Loucy (cell line): ENCODE measurements around the gene KCNN3.

ENCODE experiments used
- H2AFZ ChIP-seq: fragments of 200-600 bp; sonication (generic); 2 replicates; pipeline ENCODE4 v1.6.0; 2016; ENCODE audit warnings: antibody characterized with exemption, mild to moderate bottlenecking, low read length, moderate library complexity
- H3F3A ChIP-seq: fragments of 200-600 bp; 2 replicates; pipeline ENCODE4 v1.6.0; 2016; ENCODE audit warnings: antibody characterized with exemption, low read depth, mild to moderate bottlenecking
- H3K27me3 ChIP-seq: fragments of 200-600 bp; sonication (generic); 2 replicates; pipeline ENCODE4 v1.6.1; 2014; ENCODE audit warnings: low read length, mild to moderate bottlenecking; ENCODE audit not compliant: insufficient read depth, poor library complexity, severe bottlenecking
- H3K36me3 ChIP-seq: fragments of 200-600 bp; sonication (generic); 2 replicates; pipeline ENCODE4 v1.6.1; 2016; ENCODE audit warnings: low read length; ENCODE audit not compliant: insufficient read depth
- H3K4me1 ChIP-seq: fragments of 200-600 bp; sonication (generic); 2 replicates; pipeline ENCODE4 v1.5.1; 2014; ENCODE audit warnings: low read length, mild to moderate bottlenecking; ENCODE audit not compliant: insufficient read depth, poor library complexity, severe bottlenecking
- H3K4me2 ChIP-seq: fragments of 200-600 bp; sonication (generic); 2 replicates; pipeline ENCODE4 v1.6.0; 2014; ENCODE audit warnings: antibody characterized with exemption, low read length, low read depth, mild to moderate bottlenecking; ENCODE audit not compliant: poor library complexity, severe bottlenecking
- H3K4me3 ChIP-seq: fragments of 200-600 bp; sonication (generic); 2 replicates; pipeline ENCODE4 v1.5.1; 2014; ENCODE audit warnings: low read length, mild to moderate bottlenecking, mixed read lengths; ENCODE audit not compliant: poor library complexity, severe bottlenecking
- H3K79me2 ChIP-seq: fragments of 200-600 bp; sonication (generic); 2 replicates; pipeline ENCODE4 v1.6.1; 2014; ENCODE audit warnings: low read length; ENCODE audit not compliant: insufficient read depth
- H3K9ac ChIP-seq: fragments of 200-600 bp; sonication (generic); 2 replicates; pipeline ENCODE4 v1.6.0; 2014; ENCODE audit warnings: mild to moderate bottlenecking, low read depth, low read length, moderate library complexity; ENCODE audit not compliant: poor library complexity, severe bottlenecking
- H3K9me2 ChIP-seq: fragments of 200-600 bp; sonication (generic); replicated peaks from 2 replicates; pipeline ENCODE4 v1.6.1; 2016; ENCODE audit warnings: low read depth, low read length, mixed read lengths
- H3K9me3 ChIP-seq: fragments of 200-600 bp; sonication (generic); 2 replicates; pipeline ENCODE4 v1.6.1; 2014; ENCODE audit warnings: mild to moderate bottlenecking, antibody characterized with exemption, low read length, low read depth; ENCODE audit not compliant: insufficient read depth
- H4K20me1 ChIP-seq: fragments of 200-600 bp; sonication (generic); 2 replicates; pipeline ENCODE4 v1.6.0; 2014; ENCODE audit warnings: antibody characterized with exemption, low read length, mild to moderate bottlenecking; ENCODE audit not compliant: insufficient read depth, poor library complexity, severe bottlenecking
- EZH2phosphoT487 ChIP-seq: fragments of 200-600 bp; IDR thresholded peaks from 2 replicates; pipeline ENCODE4 v1.6.1; 2018; ENCODE audit warnings: antibody characterized with exemption, mild to moderate bottlenecking, moderate library complexity, borderline replicate concordance
- TF ChIP-seq, protein P1 (sequence below): fragments of 200-600 bp; sonication (generic); conservative IDR thresholded peaks from 2 replicates; pipeline ENCODE4 v1.5.1; 2014; ENCODE audit warnings: mild to moderate bottlenecking, antibody characterized with exemption, low read length

The KCNN3 gene

GRCh38 chr1:154730986-154731489 is 139.0 kb downstream of the KCNN3 start:
- H3K9ac ChIP-seq = no peak overlapping the region
- no peak overlapping the region for H3K4me2 ChIP-seq
- no peaks in the 10 kb centered on the region for H3K9me2 ChIP-seq
- H3K4me1 ChIP-seq = peaks cover 12% of the 10 kb centered on the region
- H2AFZ ChIP-seq = no peak overlapping the region
- no peaks in the 10 kb centered on the region for H3K36me3 ChIP-seq
- H4K20me1 ChIP-seq = no peaks in the 10 kb centered on the region
- TF ChIP-seq, protein P1, sequence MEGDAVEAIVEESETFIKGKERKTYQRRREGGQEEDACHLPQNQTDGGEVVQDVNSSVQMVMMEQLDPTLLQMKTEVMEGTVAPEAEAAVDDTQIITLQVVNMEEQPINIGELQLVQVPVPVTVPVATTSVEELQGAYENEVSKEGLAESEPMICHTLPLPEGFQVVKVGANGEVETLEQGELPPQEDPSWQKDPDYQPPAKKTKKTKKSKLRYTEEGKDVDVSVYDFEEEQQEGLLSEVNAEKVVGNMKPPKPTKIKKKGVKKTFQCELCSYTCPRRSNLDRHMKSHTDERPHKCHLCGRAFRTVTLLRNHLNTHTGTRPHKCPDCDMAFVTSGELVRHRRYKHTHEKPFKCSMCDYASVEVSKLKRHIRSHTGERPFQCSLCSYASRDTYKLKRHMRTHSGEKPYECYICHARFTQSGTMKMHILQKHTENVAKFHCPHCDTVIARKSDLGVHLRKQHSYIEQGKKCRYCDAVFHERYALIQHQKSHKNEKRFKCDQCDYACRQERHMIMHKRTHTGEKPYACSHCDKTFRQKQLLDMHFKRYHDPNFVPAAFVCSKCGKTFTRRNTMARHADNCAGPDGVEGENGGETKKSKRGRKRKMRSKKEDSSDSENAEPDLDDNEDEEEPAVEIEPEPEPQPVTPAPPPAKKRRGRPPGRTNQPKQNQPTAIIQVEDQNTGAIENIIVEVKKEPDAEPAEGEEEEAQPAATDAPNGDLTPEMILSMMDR = no peak
- TF ChIP-seq EZH2phosphoT487 = no peak
- H3K4me3 ChIP-seq = no peak overlapping the region
- H3K27me3 ChIP-seq = no peaks in the 10 kb centered on the region
- no peaks in the 10 kb centered on the region for H3F3A ChIP-seq
- H3K9me3 ChIP-seq = no peaks in the 10 kb centered on the region
- no peaks in the 10 kb centered on the region for H3K79me2 ChIP-seq

DNA sequence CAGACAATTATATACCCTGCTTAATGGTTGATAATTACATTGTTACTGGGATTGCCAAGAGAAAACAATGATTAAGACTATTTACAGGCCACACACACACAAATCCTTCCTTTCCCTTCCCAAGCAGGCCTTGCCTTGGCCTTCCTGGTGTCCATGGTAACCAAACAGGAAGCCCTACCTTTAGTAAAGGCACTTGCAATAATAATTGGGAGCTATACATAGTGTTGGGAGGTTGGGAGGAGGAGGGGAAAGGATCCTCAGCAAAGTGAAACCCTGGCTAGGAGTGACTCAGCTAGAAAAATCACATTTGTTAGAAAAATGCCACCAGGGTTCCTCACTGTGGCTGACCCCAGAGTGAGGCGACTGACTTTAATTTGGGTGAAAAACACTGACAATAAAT is 139.8 kb downstream of the KCNN3 start:
- H3K36me3 ChIP-seq = no peaks in the 10 kb centered on the region
- no peak overlapping the region for H3K4me2 ChIP-seq
- no peak overlapping the region for H3K9ac ChIP-seq

DNA sequence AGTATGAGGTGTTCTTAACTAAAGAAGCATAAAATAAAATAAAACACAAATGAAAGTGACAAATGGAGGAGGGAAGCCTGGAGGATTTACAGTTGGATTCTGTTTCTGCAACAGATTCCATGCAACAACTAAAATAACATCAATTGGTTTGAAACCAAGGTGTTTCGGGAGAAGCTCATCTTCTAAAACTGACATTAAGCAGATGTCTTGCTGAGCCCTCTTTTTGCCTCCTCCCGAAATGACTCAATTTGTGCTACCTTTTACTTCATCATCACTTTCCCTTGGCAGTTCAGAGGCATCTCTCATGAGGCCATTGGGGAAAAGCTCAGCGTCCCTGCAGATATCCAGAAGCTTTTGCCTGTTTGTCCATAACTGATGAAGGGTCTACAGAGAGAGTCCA is 140.5 kb downstream of the KCNN3 start:
- H3F3A ChIP-seq = no peaks in the 10 kb centered on the region
- no peaks in the 10 kb centered on the region for H4K20me1 ChIP-seq
- no peaks in the 10 kb centered on the region for H3K79me2 ChIP-seq
- H3K9me3 ChIP-seq = no peaks in the 10 kb centered on the region
- H3K9me2 ChIP-seq = no peaks in the 10 kb centered on the region
- no peak overlapping the region for H3K4me3 ChIP-seq
- H3K4me1 ChIP-seq = peaks cover 12% of the 10 kb centered on the region
- H3K36me3 ChIP-seq = no peaks in the 10 kb centered on the region
- no peak overlapping the region for H3K9ac ChIP-seq
- H3K4me2 ChIP-seq = no peak overlapping the region
- H2AFZ ChIP-seq = no peak overlapping the region
- TF ChIP-seq, protein P1 = no peak
- no peak for TF ChIP-seq EZH2phosphoT487
- no peaks in the 10 kb centered on the region for H3K27me3 ChIP-seq

More for the DNA sequence above, 139.8 kb downstream of the KCNN3 start:
- Histone ChIP-seq H3K27me3 (no peaks in the 10 kb centered on the region), H3K9me2 (no peaks in the 10 kb centered on the region), H3K79me2 (no peaks in the 10 kb centered on the region), H3F3A (no peaks in the 10 kb centered on the region), H3K4me1 (peaks cover 12% of the 10 kb centered on the region), H3K9me3 (no peaks in the 10 kb centered on the region), H3K4me3 (no peak overlapping the region), H4K20me1 (no peaks in the 10 kb centered on the region), H2AFZ (no peak overlapping the region)
- TF ChIP-seq, protein P1 = no peak
- no peak for TF ChIP-seq EZH2phosphoT487
